ENCODE results near the gene STIM2.
"Not testable (repeated sequence)": the region's sequence is repeated elsewhere in the genome, so short reads cannot be mapped to it uniquely, and the experiment has no call there.

Gene STIM2

GRCh38 chr4:26878794-26879391 lies 18.3 kb downstream of the STIM2 start:
- H3K4me1 ChIP-seq (ENCODE audit: control insufficient read depth, insufficient read depth, low read length), result no peaks in the 10 kb centered on the region
- H3K4me3 ChIP-seq (ENCODE audit: low read length), result no peak overlapping the region
- no peak overlapping the region for H3K27ac ChIP-seq (ENCODE audit: low read depth, low read length)
- no peak overlapping the region for H3K9ac ChIP-seq (ENCODE audit: low read length)
- no peaks in the 10 kb centered on the region for H3K27me3 ChIP-seq (ENCODE audit: control insufficient read depth, insufficient read depth, low read length)
- H3K36me3 ChIP-seq (ENCODE audit: control insufficient read depth, insufficient read depth, low read length), result no peaks in the 10 kb centered on the region

GRCh38 chr4:26879805-26880204 lies 19.2 kb downstream of the STIM2 start:
- H3K36me3 ChIP-seq (ENCODE audit: control insufficient read depth, insufficient read depth, low read length), result no peaks in the 10 kb centered on the region
- H3K27ac ChIP-seq (ENCODE audit: low read depth, low read length), result no peak overlapping the region
- H3K27me3 ChIP-seq (ENCODE audit: control insufficient read depth, insufficient read depth, low read length), result no peaks in the 10 kb centered on the region
- no peaks in the 10 kb centered on the region for H3K4me1 ChIP-seq (ENCODE audit: control insufficient read depth, insufficient read depth, low read length)
- no peak overlapping the region for H3K9ac ChIP-seq (ENCODE audit: low read length)
- H3K4me3 ChIP-seq (ENCODE audit: low read length), result no peak overlapping the region

GRCh38 chr4:26884026-26884425 lies 23.4 kb downstream of the STIM2 start:
- no peak overlapping the region for H3K27ac ChIP-seq (ENCODE audit: low read depth, low read length)
- no peaks in the 10 kb centered on the region for H3K4me1 ChIP-seq (ENCODE audit: control insufficient read depth, insufficient read depth, low read length)
- no peaks in the 10 kb centered on the region for H3K27me3 ChIP-seq (ENCODE audit: control insufficient read depth, insufficient read depth, low read length)
- H3K9ac ChIP-seq (ENCODE audit: low read length), result no peak overlapping the region
- H3K36me3 ChIP-seq (ENCODE audit: control insufficient read depth, insufficient read depth, low read length), result peaks cover 2% of the 10 kb centered on the region
- no peak overlapping the region for H3K4me3 ChIP-seq (ENCODE audit: low read length)

- no peaks in the 10 kb centered on the region for H3K27me3 ChIP-seq (ENCODE audit: control insufficient read depth, insufficient read depth, low read length)
- H3K9ac ChIP-seq (ENCODE audit: low read length), result no peak overlapping the region
- peaks cover 2% of the 10 kb centered on the region for H3K36me3 ChIP-seq (ENCODE audit: control insufficient read depth, insufficient read depth, low read length)
- H3K4me1 ChIP-seq (ENCODE audit: control insufficient read depth, insufficient read depth, low read length), result no peaks in the 10 kb centered on the region
- H3K27ac ChIP-seq (ENCODE audit: low read depth, low read length), result no peak overlapping the region
- no peak overlapping the region for H3K4me3 ChIP-seq (ENCODE audit: low read length)
Measured at GRCh38 chr4:26884486-26884988, 23.9 kb downstream of the STIM2 start.

- Histone ChIP-seq H3K36me3 (ENCODE audit: control insufficient read depth, insufficient read depth, low read length) (peaks cover 2% of the 10 kb centered on the region), H3K9ac (ENCODE audit: low read length) (no peak overlapping the region), H3K4me1 (ENCODE audit: control insufficient read depth, insufficient read depth, low read length) (no peaks in the 10 kb centered on the region), H3K4me3 (ENCODE audit: low read length) (no peak overlapping the region), H3K27ac (ENCODE audit: low read depth, low read length) (no peak overlapping the region), H3K27me3 (ENCODE audit: control insufficient read depth, insufficient read depth, low read length) (no peaks in the 10 kb centered on the region)
Measured at GRCh38 chr4:26885912-26886274, 25.3 kb downstream of the STIM2 start.

GRCh38 chr4:26887143-26887542 lies 26.5 kb downstream of the STIM2 start:
- Histone ChIP-seq H3K9ac (ENCODE audit: low read length) (no peak overlapping the region), H3K4me3 (ENCODE audit: low read length) (no peak overlapping the region), H3K27me3 (ENCODE audit: control insufficient read depth, insufficient read depth, low read length) (no peaks in the 10 kb centered on the region), H3K36me3 (ENCODE audit: control insufficient read depth, insufficient read depth, low read length) (peaks cover 2% of the 10 kb centered on the region), H3K27ac (ENCODE audit: low read depth, low read length) (no peak overlapping the region), H3K4me1 (ENCODE audit: control insufficient read depth, insufficient read depth, low read length) (no peaks in the 10 kb centered on the region)

- H3K9ac ChIP-seq (ENCODE audit: low read length), result no peak overlapping the region
- H3K27ac ChIP-seq (ENCODE audit: low read depth, low read length), result no peak overlapping the region
- no peak overlapping the region for H3K4me3 ChIP-seq (ENCODE audit: low read length)
- no peaks in the 10 kb centered on the region for H3K27me3 ChIP-seq (ENCODE audit: control insufficient read depth, insufficient read depth, low read length)
- H3K4me1 ChIP-seq (ENCODE audit: control insufficient read depth, insufficient read depth, low read length), result no peaks in the 10 kb centered on the region
- peaks cover 2% of the 10 kb centered on the region for H3K36me3 ChIP-seq (ENCODE audit: control insufficient read depth, insufficient read depth, low read length)
Measured at GRCh38 chr4:26887809-26888208, 27.2 kb downstream of the STIM2 start.

GRCh38 chr4:26889356-26889755 lies 28.7 kb downstream of the STIM2 start:
- Histone ChIP-seq H3K27ac (ENCODE audit: low read depth, low read length) (no peak overlapping the region), H3K4me1 (ENCODE audit: control insufficient read depth, insufficient read depth, low read length) (no peaks in the 10 kb centered on the region), H3K9ac (ENCODE audit: low read length) (no peak overlapping the region), H3K4me3 (ENCODE audit: low read length) (no peak overlapping the region), H3K36me3 (ENCODE audit: control insufficient read depth, insufficient read depth, low read length) (peaks cover 2% of the 10 kb centered on the region), H3K27me3 (ENCODE audit: control insufficient read depth, insufficient read depth, low read length) (no peaks in the 10 kb centered on the region)

- H3K4me3 ChIP-seq (ENCODE audit: low read length), result no peak overlapping the region
- H3K9ac ChIP-seq (ENCODE audit: low read length), result no peak overlapping the region
- no peaks in the 10 kb centered on the region for H3K4me1 ChIP-seq (ENCODE audit: control insufficient read depth, insufficient read depth, low read length)
- H3K36me3 ChIP-seq (ENCODE audit: control insufficient read depth, insufficient read depth, low read length), result peaks cover 2% of the 10 kb centered on the region
- H3K27me3 ChIP-seq (ENCODE audit: control insufficient read depth, insufficient read depth, low read length), result no peaks in the 10 kb centered on the region
- no peak overlapping the region for H3K27ac ChIP-seq (ENCODE audit: low read depth, low read length)
Measured at GRCh38 chr4:26891054-26891453, 30.4 kb downstream of the STIM2 start.

- peaks cover 2% of the 10 kb centered on the region for H3K36me3 ChIP-seq (ENCODE audit: control insufficient read depth, insufficient read depth, low read length)
- H3K4me1 ChIP-seq (ENCODE audit: control insufficient read depth, insufficient read depth, low read length), result no peaks in the 10 kb centered on the region
- no peak overlapping the region for H3K9ac ChIP-seq (ENCODE audit: low read length)
- H3K27me3 ChIP-seq (ENCODE audit: control insufficient read depth, insufficient read depth, low read length), result no peaks in the 10 kb centered on the region
- no peak overlapping the region for H3K27ac ChIP-seq (ENCODE audit: low read depth, low read length)
- no peak overlapping the region for H3K4me3 ChIP-seq (ENCODE audit: low read length)
Measured at GRCh38 chr4:26891867-26892266, 31.2 kb downstream of the STIM2 start.

GRCh38 chr4:26892480-26893150 lies 32.0 kb downstream of the STIM2 start:
- Histone ChIP-seq H3K36me3 (ENCODE audit: control insufficient read depth, insufficient read depth, low read length) (peaks cover 2% of the 10 kb centered on the region), H3K27ac (ENCODE audit: low read depth, low read length) (no peak overlapping the region), H3K4me1 (ENCODE audit: control insufficient read depth, insufficient read depth, low read length) (no peaks in the 10 kb centered on the region), H3K4me3 (ENCODE audit: low read length) (no peak overlapping the region), H3K27me3 (ENCODE audit: control insufficient read depth, insufficient read depth, low read length) (no peaks in the 10 kb centered on the region), H3K9ac (ENCODE audit: low read length) (no peak overlapping the region)

GRCh38 chr4:26893491-26893890 lies 32.9 kb downstream of the STIM2 start:
- peaks cover 1% of the 10 kb centered on the region for H3K36me3 ChIP-seq (ENCODE audit: control insufficient read depth, insufficient read depth, low read length)
- no peak overlapping the region for H3K4me3 ChIP-seq (ENCODE audit: low read length)
- H3K27me3 ChIP-seq (ENCODE audit: control insufficient read depth, insufficient read depth, low read length), result no peaks in the 10 kb centered on the region
- no peaks in the 10 kb centered on the region for H3K4me1 ChIP-seq (ENCODE audit: control insufficient read depth, insufficient read depth, low read length)
- no peak overlapping the region for H3K9ac ChIP-seq (ENCODE audit: low read length)
- H3K27ac ChIP-seq (ENCODE audit: low read depth, low read length), result no peak overlapping the region

- not testable (repeated sequence) for H3K27me3 ChIP-seq (ENCODE audit: control insufficient read depth, insufficient read depth, low read length); H3K27ac ChIP-seq (ENCODE audit: low read depth, low read length); H3K9ac ChIP-seq (ENCODE audit: low read length); H3K36me3 ChIP-seq (ENCODE audit: control insufficient read depth, insufficient read depth, low read length); H3K4me1 ChIP-seq (ENCODE audit: control insufficient read depth, insufficient read depth, low read length); H3K4me3 ChIP-seq (ENCODE audit: low read length)
Measured at GRCh38 chr4:26894881-26895280, 34.2 kb downstream of the STIM2 start.

All from rectal smooth muscle tissue (tissue), 1 donor.